Mucosa of stomach (tissue), 1 donor: ENCODE measurements around the gene OR8S1.
"Not testable (repeated sequence)": the region's sequence is repeated elsewhere in the genome, so short reads cannot be mapped to it uniquely, and the experiment has no call there.

Experiments
- H3K27me3 ChIP-seq: one replicate; pipeline ENCODE4 v1.7.0; 2013; ENCODE audit warnings: mild to moderate bottlenecking, low read length; ENCODE audit not compliant: control insufficient read depth, insufficient read depth
- H3K36me3 ChIP-seq: one replicate; pipeline ENCODE4 v1.7.0; 2013; ENCODE audit warnings: low read length; ENCODE audit not compliant: control insufficient read depth, insufficient read depth
- H3K4me1 ChIP-seq: one replicate; pipeline ENCODE4 v1.7.0; 2013; ENCODE audit warnings: mild to moderate bottlenecking, low read length; ENCODE audit not compliant: control insufficient read depth, insufficient read depth
- H3K4me3 ChIP-seq: one replicate; pipeline ENCODE4 v1.7.0; 2013; ENCODE audit warnings: low read length
- H3K9ac ChIP-seq: one replicate; pipeline ENCODE4 v1.7.0; 2013; ENCODE audit warnings: mild to moderate bottlenecking, low read length, moderate library complexity
- H3K9me3 ChIP-seq: one replicate; pipeline ENCODE4 v1.7.0; 2013; ENCODE audit warnings: mild to moderate bottlenecking, low read length, moderate library complexity; ENCODE audit not compliant: control insufficient read depth
- donor health status: Pancreatic carcinoma.

OR8S1 gene

GRCh38 chr12:48525332-48525731 lies at the start of gene OR8S1:
OR8S1 (plus strand) TSS chr12:48525632; CDS start chr12:48525632, 0 bp downstream.
- Histone ChIP-seq H3K36me3 (no peaks in the 10 kb centered on the region), H3K4me3 (no peak within 1 kb of the TSS), H3K4me1 (no peaks in the 10 kb centered on the region), H3K9me3 (no peaks in the 10 kb centered on the region), H3K27me3 (no peaks in the 10 kb centered on the region), H3K9ac (no peak within 1 kb of the TSS)

GRCh38 chr12:48482198-48482597 lies 43.2 kb upstream of the OR8S1 start, which contains the start of gene C12orf54:
C12orf54 (plus strand) TSS chr12:48482498; CDS start chr12:48483297, 799 bp downstream.
- no peaks in the 10 kb centered on the region for H3K9me3 ChIP-seq
- peaks cover 10% of the 10 kb centered on the region for H3K27me3 ChIP-seq
- H3K9ac ChIP-seq = no peak within 1 kb of the TSS
- no peak within 1 kb of the TSS for H3K4me3 ChIP-seq
- H3K4me1 ChIP-seq = no peaks in the 10 kb centered on the region
- H3K36me3 ChIP-seq = no peaks in the 10 kb centered on the region

- no peak overlapping the region for H3K4me3 ChIP-seq
- no peak overlapping the region for H3K9ac ChIP-seq
- peaks cover 10% of the 10 kb centered on the region for H3K27me3 ChIP-seq
- no peaks in the 10 kb centered on the region for H3K36me3 ChIP-seq
- H3K4me1 ChIP-seq = no peaks in the 10 kb centered on the region
- no peaks in the 10 kb centered on the region for H3K9me3 ChIP-seq
Observed at GRCh38 chr12:48482930-48483329, 42.5 kb upstream of the OR8S1 start.

GRCh38 chr12:48486261-48486660 lies 39.2 kb upstream of the OR8S1 start:
- H3K4me1 ChIP-seq = no peaks in the 10 kb centered on the region
- H3K9me3 ChIP-seq = no peaks in the 10 kb centered on the region
- H3K9ac ChIP-seq = no peak overlapping the region
- H3K27me3 ChIP-seq = peaks cover 10% of the 10 kb centered on the region
- H3K36me3 ChIP-seq = no peaks in the 10 kb centered on the region
- H3K4me3 ChIP-seq = no peak overlapping the region

GRCh38 chr12:48486679-48487078 lies 38.8 kb upstream of the OR8S1 start:
- no peaks in the 10 kb centered on the region for H3K36me3 ChIP-seq
- H3K27me3 ChIP-seq = peaks cover 10% of the 10 kb centered on the region
- no peaks in the 10 kb centered on the region for H3K4me1 ChIP-seq
- no peak overlapping the region for H3K4me3 ChIP-seq
- H3K9ac ChIP-seq = no peak overlapping the region
- no peaks in the 10 kb centered on the region for H3K9me3 ChIP-seq

GRCh38 chr12:48489012-48489411 lies 36.4 kb upstream of the OR8S1 start:
- Histone ChIP-seq H3K9ac (no peak overlapping the region), H3K4me3 (no peak overlapping the region), H3K9me3 (no peaks in the 10 kb centered on the region), H3K27me3 (peaks cover 10% of the 10 kb centered on the region), H3K36me3 (no peaks in the 10 kb centered on the region), H3K4me1 (no peaks in the 10 kb centered on the region)

GRCh38 chr12:48489456-48489855 lies 36.0 kb upstream of the OR8S1 start:
- not testable (repeated sequence) for H3K4me3 ChIP-seq, H3K36me3 ChIP-seq, H3K9ac ChIP-seq, H3K27me3 ChIP-seq, H3K9me3 ChIP-seq, H3K4me1 ChIP-seq

GRCh38 chr12:48500281-48500680 lies 25.2 kb upstream of the OR8S1 start:
- H3K9ac ChIP-seq, H3K27me3 ChIP-seq, H3K9me3 ChIP-seq, H3K4me1 ChIP-seq, H3K36me3 ChIP-seq, H3K4me3 ChIP-seq: not testable (repeated sequence)

GRCh38 chr12:48506836-48507235 lies 18.6 kb upstream of the OR8S1 start:
- H3K36me3 ChIP-seq, H3K9me3 ChIP-seq, H3K4me3 ChIP-seq, H3K4me1 ChIP-seq, H3K9ac ChIP-seq, H3K27me3 ChIP-seq: not testable (repeated sequence)

GRCh38 chr12:48508987-48509386 lies 16.4 kb upstream of the OR8S1 start:
- Histone ChIP-seq H3K27me3 (no peaks in the 10 kb centered on the region), H3K9me3 (no peaks in the 10 kb centered on the region), H3K36me3 (no peaks in the 10 kb centered on the region), H3K4me3 (no peak overlapping the region), H3K9ac (no peak overlapping the region), H3K4me1 (no peaks in the 10 kb centered on the region)

GRCh38 chr12:48510111-48510510 lies 15.3 kb upstream of the OR8S1 start:
- Histone ChIP-seq H3K36me3 (no peaks in the 10 kb centered on the region), H3K27me3 (no peaks in the 10 kb centered on the region), H3K9ac (no peak overlapping the region), H3K4me3 (no peak overlapping the region), H3K4me1 (no peaks in the 10 kb centered on the region), H3K9me3 (no peaks in the 10 kb centered on the region)

- no peaks in the 10 kb centered on the region for H3K4me1 ChIP-seq
- no peaks in the 10 kb centered on the region for H3K36me3 ChIP-seq
- H3K27me3 ChIP-seq = no peaks in the 10 kb centered on the region
- no peak overlapping the region for H3K9ac ChIP-seq
- H3K9me3 ChIP-seq = no peaks in the 10 kb centered on the region
- H3K4me3 ChIP-seq = no peak overlapping the region
Observed at GRCh38 chr12:48512855-48513254, 12.6 kb upstream of the OR8S1 start.

- Histone ChIP-seq H3K27me3 (no peaks in the 10 kb centered on the region), H3K4me3 (no peak overlapping the region), H3K9ac (no peak overlapping the region), H3K36me3 (no peaks in the 10 kb centered on the region), H3K4me1 (no peaks in the 10 kb centered on the region), H3K9me3 (no peaks in the 10 kb centered on the region)
Observed at GRCh38 chr12:48514728-48515127, 10.7 kb upstream of the OR8S1 start.
